B cell (primary cell): ENCODE data around the gene SMAD2. TPM values are rescaled to one million over a fixed set of nuclear protein-coding genes. Genes with fewer than 3 reads are reported as not detected.

Experiments
- ATAC-seq: fragments of 200-7000 bp; cut with Tn5 transposase; one replicate; pipeline ENCODE4 v1.10.0; 2021; ENCODE audit warnings: low read depth, mild to moderate bottlenecking, moderate number of reproducible peaks, moderate library complexity
- CTCF ChIA-PET: fragments of 350-600 bp; sonication (Branson Sonifier 250); formaldehyde crosslinking; loops from one replicate; lab custom pipeline; 2021; ENCODE audit warnings: antibody characterized with exemption, inconsistent platforms; lab: Charles Lee
- POLR2A ChIA-PET: fragments of 350-600 bp; sonication (Branson Sonifier 250); formaldehyde crosslinking; loops from one replicate; lab custom pipeline; 2021; ENCODE audit warnings: antibody characterized with exemption; lab: Charles Lee
- DNase-seq: peaks from one replicate; pipeline ENCODE4 v3.0.0; 2013
- H2AFZ ChIP-seq: 2 replicates; pipeline ENCODE4 v1.6.1; 2012; ENCODE audit warnings: mild to moderate bottlenecking, low read depth, low read length; ENCODE audit not compliant: insufficient read depth, poor library complexity, severe bottlenecking
- H3K27ac ChIP-seq, 2 donors: 1 replicate in 1 of 2; 2 replicates in 1 of 2; pipeline ENCODE4 v1.5.1; 2012 to 2013; ENCODE audit warnings: low read length in 2 of 2, mild to moderate bottlenecking in 2 of 2, moderate library complexity in 1 of 2
- H3K27me3 ChIP-seq, 4 experiments: fragments of 200-600 bp in 1 of 4; sonication (generic) in 1 of 4; replicated peaks in 1 of 4; 1 replicate in 2 of 4; 2 replicates in 2 of 4; pipeline versions ENCODE4 v1.6.1 to v1.7.0; 2013 to 2016; ENCODE audit warnings: low read length in 3 of 4, mild to moderate bottlenecking in 2 of 4, mixed read lengths in 1 of 4, moderate library complexity in 1 of 4; ENCODE audit not compliant: insufficient read depth in 4 of 4, control insufficient read depth in 3 of 4; ENCODE audit errors: control extremely low read depth in 1 of 4
- H3K36me3 ChIP-seq, 2 experiments: replicated peaks in 1 of 2; 1 replicate in 1 of 2; 2 replicates in 1 of 2; pipeline versions ENCODE4 v1.6.1 to v1.7.1; 2013; ENCODE audit warnings: low read length in 1 of 2; ENCODE audit not compliant: insufficient read depth in 2 of 2, control insufficient read depth in 1 of 2; ENCODE audit errors: control extremely low read depth in 1 of 2, extremely low read depth in 1 of 2
- H3K4me1 ChIP-seq, 2 donors: fragments of 200-600 bp in 1 of 2; sonication (generic) in 1 of 2; 1 replicate in 1 of 2; 2 replicates in 1 of 2; pipeline versions ENCODE4 v1.5.1 to v1.6.1; 2013 to 2017; ENCODE audit warnings: low read length in 2 of 2; ENCODE audit not compliant: control insufficient read depth in 2 of 2, insufficient read depth in 2 of 2
- H3K4me2 ChIP-seq: replicated peaks from 2 replicates; pipeline ENCODE3; 2012; ENCODE audit warnings: mild to moderate bottlenecking, low read depth, low read length; ENCODE audit not compliant: poor library complexity, severe bottlenecking
- H3K4me3 ChIP-seq, 5 experiments: fragments of 200-600 bp in 1 of 5; sonication (generic) in 1 of 5; 1 replicate in 3 of 5; 2 replicates in 2 of 5; pipeline versions ENCODE4 v1.5.1 to v1.7.0; 2011 to 2016; ENCODE audit warnings: low read length in 4 of 5, mild to moderate bottlenecking in 4 of 5, low read depth in 2 of 5, control low read depth in 1 of 5, moderate library complexity in 1 of 5; ENCODE audit not compliant: insufficient read depth in 1 of 5; ENCODE audit errors: control extremely low read depth in 1 of 5, extremely low read depth in 1 of 5
- H3K79me2 ChIP-seq: fragments of 200-600 bp; sonication (generic); one replicate; pipeline ENCODE4 v1.6.0; 2016; ENCODE audit warnings: low read length; ENCODE audit not compliant: control insufficient read depth, insufficient read depth
- H3K9ac ChIP-seq: fragments of 200-600 bp; sonication (generic); 2 replicates; pipeline ENCODE4 v1.6.1; 2017; ENCODE audit warnings: mild to moderate bottlenecking, low read length, moderate library complexity
- H3K9me3 ChIP-seq, 3 donors: one replicate each; pipeline versions ENCODE4 v1.6.1 to v1.7.1; 2013; ENCODE audit warnings: low read length in 2 of 3; ENCODE audit not compliant: control insufficient read depth in 2 of 3, insufficient read depth in 1 of 3; ENCODE audit errors: control extremely low read depth in 1 of 3
- H4K20me1 ChIP-seq: 2 replicates; pipeline ENCODE4 v1.6.0; 2012; ENCODE audit warnings: mild to moderate bottlenecking, low read length; ENCODE audit not compliant: insufficient read depth, control insufficient read depth, poor library complexity, severe bottlenecking
- H3K27ac Mint-ChIP-seq: one replicate; pipeline ENCODE4 v1.8.0; 2021; ENCODE audit warnings: mixed read lengths
- H3K27me3 Mint-ChIP-seq: one replicate; pipeline ENCODE4 v1.8.0; 2021; ENCODE audit warnings: mixed read lengths
- H3K4me1 Mint-ChIP-seq: one replicate; pipeline ENCODE4 v1.8.0; 2021; ENCODE audit warnings: mixed read lengths
- H3K4me3 Mint-ChIP-seq: one replicate; pipeline ENCODE4 v1.8.0; 2021; ENCODE audit warnings: mixed read lengths
- H3K9me3 Mint-ChIP-seq: one replicate; pipeline ENCODE4 v1.8.0; 2022; ENCODE audit warnings: mixed read lengths; ENCODE audit not compliant: insufficient read depth
- CTCF ChIP-seq: fragments of 200-600 bp; IDR thresholded peaks from one replicate; pipeline ENCODE4 v1.8.0; 2022; ENCODE audit warnings: antibody characterized with exemption, mild to moderate bottlenecking
- EZH2 ChIP-seq: IDR thresholded peaks from 2 replicates; pipeline ENCODE4 v1.6.1; 2012; ENCODE audit warnings: borderline replicate concordance, low read depth, mild to moderate bottlenecking, moderate library complexity, low read length; ENCODE audit not compliant: insufficient read depth, poor library complexity, severe bottlenecking
- WGBS: methylation state at CpG from one replicate; pipeline ENCODE4 v1.1.5; 2013; ENCODE audit warnings: missing lambda C conversion rate; ENCODE audit not compliant: insufficient coverage; 5-methylcytosine and 5-hydroxymethylcytosine counted together
- intact Hi-C: fragments of 100-400 bp; cut with micrococcal nuclease; formaldehyde crosslinking; loops from one replicate; pipeline ENCODE4 v1.10.0; 2022
- polyA plus RNA-seq: library from polyadenylated mRNA; depleted of rRNA; stranded (reverse); fragments of >200 nt; gene quantifications from 2 replicates; pipeline ENCODE4 v1.2.3, GENCODE V29; 2012
- total RNA-seq, 2 donors: library from RNA; stranded (reverse); fragments of 120-200 nt in 1 of 2; gene quantifications; 1 replicate in 1 of 2; 2 replicates in 1 of 2; pipeline versions ENCODE4 v1.2.3 to v1.2.4, GENCODE V29; 2013 to 2022

The SMAD2 gene
- total and polyA plus RNA-seq, 2 donors (not counting 1 experiment from before 2014, with no cell fraction given) = 23.4 to 139 TPM

GRCh38 chr18:47975701-47976100, 45.2 kb upstream of the SMAD2 start:
- WGBS = 8% methylated on average over 4 of the region's 4 CpGs
- H3K36me3 ChIP-seq = no peaks in the 10 kb centered on the region
- Mint-ChIP-seq H3K4me3 (no peak overlapping the region), H3K9me3 (no peaks in the 10 kb centered on the region), H3K27ac (no peak overlapping the region), H3K4me1 (peaks cover 20% of the 10 kb centered on the region), H3K27me3 (peaks cover 62% of the 10 kb centered on the region)
- H3K9me3 ChIP-seq = peaks cover 0 to 11% (median 7%) of the 10 kb centered on the region in 3 donors
- POLR2A ChIA-PET = no interaction called here
- H2AFZ ChIP-seq = no peak overlapping the region
- H4K20me1 ChIP-seq = no peaks in the 10 kb centered on the region
- peak; percentile 81 for ATAC-seq
- TF ChIP-seq CTCF (no peak), EZH2 (no peak)
- H3K4me3 ChIP-seq = no peak overlapping the region
- H3K27me3 ChIP-seq = peaks cover 0 to 21% (median 11%) of the 10 kb centered on the region in 4 experiments
- intact Hi-C loops = no loop called here
- H3K79me2 ChIP-seq = no peaks in the 10 kb centered on the region
- peaks cover 13% of the 10 kb centered on the region in 2 donors for H3K4me1 ChIP-seq
- CTCF ChIA-PET = no interaction called here
- no peak overlapping the region for H3K9ac ChIP-seq
- H3K4me2 ChIP-seq = no peak overlapping the region
- DNase-seq = peak; percentile 24
- no peak overlapping the region for H3K27ac ChIP-seq

- no peaks in the 10 kb centered on the region for H3K79me2 ChIP-seq
- TF ChIP-seq EZH2 = no peak
- no peak for TF ChIP-seq CTCF
- ATAC-seq (no peak), DNase-seq (no peak)
- Mint-ChIP-seq H3K9me3 (no peaks in the 10 kb centered on the region), H3K27me3 (peaks cover 61% of the 10 kb centered on the region), H3K4me3 (no peak overlapping the region), H3K27ac (no peak overlapping the region), H3K4me1 (peaks cover 25% of the 10 kb centered on the region)
- H3K9me3 ChIP-seq = peaks cover 0 to 11% (median 7%) of the 10 kb centered on the region in 3 donors
- intact Hi-C loops = no loop called here
- no CpG with 5 or more reads among the region's 5 CpGs for WGBS
- no peak overlapping the region for H3K4me2 ChIP-seq
- H3K27me3 ChIP-seq = peaks cover 0 to 21% (median 11%) of the 10 kb centered on the region in 4 experiments
- H3K36me3 ChIP-seq = no peaks in the 10 kb centered on the region
- H2AFZ ChIP-seq = no peak overlapping the region
- CTCF ChIA-PET = no interaction called here
- POLR2A ChIA-PET = no interaction called here
- H3K4me1 ChIP-seq = peaks cover 15 to 19% of the 10 kb centered on the region in 2 donors
- no peak overlapping the region for H3K4me3 ChIP-seq
- no peak overlapping the region for H3K9ac ChIP-seq
- no peaks in the 10 kb centered on the region for H4K20me1 ChIP-seq
- H3K27ac ChIP-seq = no peak overlapping the region
These were observed 44.6 kb upstream of the SMAD2 start for GRCh38 chr18:47975105-47975504.
